ENCODE results near the gene PSPC1. TPM values are rescaled to one million over a fixed set of nuclear protein-coding genes. Genes with fewer than 3 reads are reported as not detected.

Gene PSPC1
- total and polyA plus RNA-seq, 2 of the 13 experiments (the other 11 are each of a cell fraction or from before 2014, with no cell fraction given), result 33.5 to 94.0 TPM

DNA sequence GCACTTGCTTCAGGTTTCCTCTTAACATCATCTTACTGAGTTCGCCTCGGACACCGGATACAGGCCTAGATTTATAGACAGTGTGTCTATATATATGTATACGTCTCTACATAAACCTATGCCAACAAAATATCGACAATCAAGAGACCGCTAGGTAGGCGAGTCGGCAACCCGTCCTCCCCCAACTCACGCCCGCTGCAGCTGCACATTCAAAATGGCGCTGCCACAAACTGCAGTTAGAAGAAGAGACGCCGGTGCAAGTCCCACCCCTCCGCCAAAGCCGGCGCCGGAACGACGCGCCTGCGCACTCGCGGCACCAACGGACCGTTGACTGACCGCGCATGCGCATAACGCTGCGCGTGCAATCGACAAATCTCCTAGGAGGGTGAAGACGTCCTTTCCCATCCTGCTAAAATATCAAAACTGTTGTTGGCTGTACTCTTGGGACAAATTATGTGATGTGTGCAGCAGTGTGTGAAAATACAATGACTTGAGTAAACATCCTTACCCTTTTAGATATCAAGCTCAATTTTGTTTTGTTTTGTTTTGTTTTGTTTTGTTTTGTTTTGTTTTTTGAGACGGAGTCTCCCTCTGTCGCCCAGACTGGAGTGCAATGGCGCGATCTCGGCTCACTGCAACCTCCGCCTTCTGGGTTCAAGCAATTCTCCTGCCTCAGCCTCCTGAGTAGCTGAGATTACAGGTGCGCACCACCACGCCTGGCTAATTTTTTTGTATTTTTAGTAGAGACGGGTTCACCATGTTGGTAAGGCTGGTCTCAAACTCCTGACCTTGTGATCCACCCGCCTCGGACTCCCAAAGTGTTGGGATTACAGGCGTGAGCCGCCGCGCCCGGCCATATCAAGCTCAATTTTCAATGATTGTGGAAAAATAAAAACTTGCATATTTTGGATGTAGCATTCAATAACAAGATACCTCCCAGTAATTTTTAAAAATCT, at the start of gene PSPC1 (continued):
- TF ChIP-seq ZSCAN31 (CRISPR knock-in tag; IDR thresholded peaks at IDR 0.05; ENCODE audit: low read depth), result 0 out of 2 replicates have a peak, but pooled peaks have one; percentile 54
- TF ChIP-seq, protein P1, sequence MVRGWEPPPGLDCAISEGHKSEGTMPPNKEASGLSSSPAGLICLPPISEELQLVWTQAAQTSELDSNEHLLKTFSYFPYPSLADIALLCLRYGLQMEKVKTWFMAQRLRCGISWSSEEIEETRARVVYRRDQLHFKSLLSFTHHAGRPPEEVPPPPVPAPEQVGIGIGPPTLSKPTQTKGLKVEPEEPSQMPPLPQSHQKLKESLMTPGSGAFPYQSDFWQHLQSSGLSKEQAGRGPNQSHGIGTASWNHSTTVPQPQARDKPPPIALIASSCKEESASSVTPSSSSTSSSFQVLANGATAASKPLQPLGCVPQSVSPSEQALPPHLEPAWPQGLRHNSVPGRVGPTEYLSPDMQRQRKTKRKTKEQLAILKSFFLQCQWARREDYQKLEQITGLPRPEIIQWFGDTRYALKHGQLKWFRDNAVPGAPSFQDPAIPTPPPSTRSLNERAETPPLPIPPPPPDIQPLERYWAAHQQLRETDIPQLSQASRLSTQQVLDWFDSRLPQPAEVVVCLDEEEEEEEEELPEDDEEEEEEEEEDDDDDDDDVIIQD (CRISPR knock-in tag; IDR thresholded peaks at IDR 0.05; ENCODE audit: low read depth), result peak; percentile 88; the same call in 1 of the 2 replicates
- TF ChIP-seq YY1 (IDR thresholded peaks at IDR 0.05; ENCODE audit: insufficient read depth, insufficient replicate concordance, low read depth, low read length), result peak; percentile 93
- TF ChIP-seq ARID4A (CRISPR knock-in tag; IDR thresholded peaks at IDR 0.05; ENCODE audit: borderline replicate concordance), result peak; percentile 29; the same call in 1 of the 2 replicates
- TF ChIP-seq TBL1XR1 (IDR thresholded peaks at IDR 0.05; ENCODE audit: borderline replicate concordance, low read length, partially characterized antibody), result peak; percentile 20
- peak; percentile 15; the same call in 1 of the 2 replicates for TF ChIP-seq ZNF790 (CRISPR knock-in tag; IDR thresholded peaks at IDR 0.05; ENCODE audit: borderline replicate concordance)
- peak; percentile 79 for TF ChIP-seq NFRKB (IDR thresholded peaks at IDR 0.05)
- TF ChIP-seq ZNF788 (CRISPR knock-in tag; IDR thresholded peaks at IDR 0.05; ENCODE audit: borderline replicate concordance), result peak; percentile 33; the same call in 1 of the 2 replicates
- peak; percentile 63; the same call in 1 of the 2 replicates for TF ChIP-seq PHF8 (CRISPR knock-in tag; IDR thresholded peaks at IDR 0.05)
- TF ChIP-seq POGZ (CRISPR knock-in tag; IDR thresholded peaks at IDR 0.05), result peak; percentile 74
- TF ChIP-seq GATAD2A (CRISPR knock-in tag; IDR thresholded peaks at IDR 0.05), result peak; percentile 22; the same call in 1 of the 2 replicates
- TF ChIP-seq DRAP1 (CRISPR knock-in tag; IDR thresholded peaks at IDR 0.05), result peak; percentile 74
- peak; percentile 77 for TF ChIP-seq HOXA3 (CRISPR knock-in tag; IDR thresholded peaks at IDR 0.05)
- TF ChIP-seq YEATS2 (CRISPR knock-in tag; IDR thresholded peaks at IDR 0.05; ENCODE audit: borderline replicate concordance), result 0 out of 2 replicates have a peak, but pooled peaks have one; percentile 50
- TF ChIP-seq ZNF589 (CRISPR knock-in tag; conservative IDR thresholded peaks at IDR 0.05), result 0 out of 2 replicates have a peak, but pooled peaks have one; percentile 48
- peak; percentile 31; the same call in 1 of the 2 replicates for TF ChIP-seq CEBPG (CRISPR knock-in tag; IDR thresholded peaks at IDR 0.05)
- peak in 1 of 2 experiments; percentile 52; a peak in 1 of 4 replicates for TF ChIP-seq KLF16 (CRISPR knock-in tag; IDR thresholded peaks at IDR 0.05)
- peak; percentile 77 for TF ChIP-seq ZNF501 (CRISPR knock-in tag; IDR thresholded peaks at IDR 0.05)
- TF ChIP-seq, protein P2, sequence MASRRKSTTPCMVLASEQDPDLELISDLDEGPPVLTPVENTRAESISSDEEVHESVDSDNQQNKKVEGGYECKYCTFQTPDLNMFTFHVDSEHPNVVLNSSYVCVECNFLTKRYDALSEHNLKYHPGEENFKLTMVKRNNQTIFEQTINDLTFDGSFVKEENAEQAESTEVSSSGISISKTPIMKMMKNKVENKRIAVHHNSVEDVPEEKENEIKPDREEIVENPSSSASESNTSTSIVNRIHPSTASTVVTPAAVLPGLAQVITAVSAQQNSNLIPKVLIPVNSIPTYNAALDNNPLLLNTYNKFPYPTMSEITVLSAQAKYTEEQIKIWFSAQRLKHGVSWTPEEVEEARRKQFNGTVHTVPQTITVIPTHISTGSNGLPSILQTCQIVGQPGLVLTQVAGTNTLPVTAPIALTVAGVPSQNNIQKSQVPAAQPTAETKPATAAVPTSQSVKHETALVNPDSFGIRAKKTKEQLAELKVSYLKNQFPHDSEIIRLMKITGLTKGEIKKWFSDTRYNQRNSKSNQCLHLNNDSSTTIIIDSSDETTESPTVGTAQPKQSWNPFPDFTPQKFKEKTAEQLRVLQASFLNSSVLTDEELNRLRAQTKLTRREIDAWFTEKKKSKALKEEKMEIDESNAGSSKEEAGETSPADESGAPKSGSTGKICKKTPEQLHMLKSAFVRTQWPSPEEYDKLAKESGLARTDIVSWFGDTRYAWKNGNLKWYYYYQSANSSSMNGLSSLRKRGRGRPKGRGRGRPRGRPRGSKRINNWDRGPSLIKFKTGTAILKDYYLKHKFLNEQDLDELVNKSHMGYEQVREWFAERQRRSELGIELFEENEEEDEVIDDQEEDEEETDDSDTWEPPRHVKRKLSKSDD (CRISPR knock-in tag; IDR thresholded peaks at IDR 0.05; ENCODE audit: low read depth), result peak; percentile 22; the same call in 1 of the 2 replicates
- peak; percentile 41 for TF ChIP-seq MED1 (CRISPR knock-in tag; IDR thresholded peaks at IDR 0.05)
